ENCODE results near the gene PIP4K2C. TPM values are rescaled to one million over a fixed set of nuclear protein-coding genes. Genes with fewer than 3 reads are reported as not detected.
"Not testable (repeated sequence)": the region's sequence is repeated elsewhere in the genome, so short reads cannot be mapped to it uniquely, and the experiment has no call there.

The PIP4K2C gene
- total RNA-seq, 2 experiments from 2014 or later: 10.7 to 12.3 TPM

GRCh38 chr12:57568838-57569237, 22.2 kb upstream of the PIP4K2C start:
- no peak overlapping the region for H3K27ac Mint-ChIP-seq
- no peak for TF ChIP-seq CTCF (IDR thresholded peaks at IDR 0.05)
- DNase-seq (no peak), ATAC-seq (no peak)
- H3K27me3 Mint-ChIP-seq: no peaks in the 10 kb centered on the region
- no peaks in the 10 kb centered on the region for H3K4me1 Mint-ChIP-seq (ENCODE audit: low read depth)
- CTCF ChIA-PET: no interaction called here
- intact Hi-C loops (cut with micrococcal nuclease): no loop called here
- no peaks in the 10 kb centered on the region for H3K9me3 Mint-ChIP-seq
- H3K4me3 Mint-ChIP-seq: no peak overlapping the region
- H3K36me3 Mint-ChIP-seq (ENCODE audit: low read depth): no peaks in the 10 kb centered on the region
- POLR2A ChIA-PET: interaction anchor here (0.6 kb wide), 1 partner anchor 9 kb away, joined by 3 read pairs; no protein-coding TSS in a partner anchor

GRCh38 chr12:57569858-57570257, 21.1 kb upstream of the PIP4K2C start:
- TF ChIP-seq CTCF (IDR thresholded peaks at IDR 0.05): no peak
- intact Hi-C loops (cut with micrococcal nuclease): no loop called here
- ATAC-seq (no peak), DNase-seq (no peak)
- POLR2A ChIA-PET: interaction anchor here (1.0 kb wide), 1 partner anchor 22 kb away, joined by 3 read pairs; no protein-coding TSS in a partner anchor
- Mint-ChIP-seq H3K4me1 (ENCODE audit: low read depth) (no peaks in the 10 kb centered on the region), H3K9me3 (no peaks in the 10 kb centered on the region), H3K36me3 (ENCODE audit: low read depth) (no peaks in the 10 kb centered on the region), H3K27ac (no peak overlapping the region), H3K27me3 (no peaks in the 10 kb centered on the region), H3K4me3 (no peak overlapping the region)
- CTCF ChIA-PET: no interaction called here

- H3K4me3 Mint-ChIP-seq; H3K27me3 Mint-ChIP-seq; H3K27ac Mint-ChIP-seq; H3K36me3 Mint-ChIP-seq (ENCODE audit: low read depth); H3K4me1 Mint-ChIP-seq (ENCODE audit: low read depth); H3K9me3 Mint-ChIP-seq; ATAC-seq; intact Hi-C loops (cut with micrococcal nuclease); DNase-seq: not testable (repeated sequence)
- CTCF ChIA-PET: interaction anchor here (1.0 to 1.5 kb wide), 4 partner anchors 8 to 50 kb away, joined by 3 to 7 read pairs (median 4); no protein-coding TSS in a partner anchor
- POLR2A ChIA-PET: interaction anchor here (1.0 kb wide), 1 partner anchor 22 kb away, joined by 3 read pairs; no protein-coding TSS in a partner anchor
Measured at GRCh38 chr12:57570438-57570837, 20.6 kb upstream of the PIP4K2C start.

- ChIA-PET POLR2A (no interaction called here), CTCF (interaction anchor here (1.5 to 1.8 kb wide), 2 partner anchors 10 to 12 kb away, joined by 7 to 18 read pairs; no protein-coding TSS in a partner anchor)
- no peak overlapping the region for H3K27ac Mint-ChIP-seq
Measured at GRCh38 chr12:57571926-57572762, 18.8 kb upstream of the PIP4K2C start.

GRCh38 chr12:57574795-57575194, 16.2 kb upstream of the PIP4K2C start:
- ChIA-PET CTCF (interaction anchor here (0.9 to 1.8 kb wide), 8 partner anchors 8 to 119 kb away, joined by 3 to 9 read pairs (median 4); partner anchors contain the start of gene OS9), POLR2A (interaction anchor here (0.9 to 2.0 kb wide), 2 partner anchors 45 to 46 kb away, joined by 4 to 5 read pairs; no protein-coding TSS in a partner anchor)
- Mint-ChIP-seq H3K9me3 (no peaks in the 10 kb centered on the region), H3K36me3 (ENCODE audit: low read depth) (no peaks in the 10 kb centered on the region), H3K4me1 (ENCODE audit: low read depth) (no peaks in the 10 kb centered on the region), H3K4me3 (no peak overlapping the region), H3K27me3 (no peaks in the 10 kb centered on the region), H3K27ac (no peak overlapping the region)
- TF ChIP-seq CTCF (IDR thresholded peaks at IDR 0.05): no peak
- DNase-seq (no peak), ATAC-seq (no peak)
- intact Hi-C loops (cut with micrococcal nuclease): no loop called here

More at GRCh38 chr12:57571926-57572762, 18.8 kb upstream of the PIP4K2C start:
- Mint-ChIP-seq H3K36me3 (ENCODE audit: low read depth) (no peaks in the 10 kb centered on the region), H3K4me3 (no peak overlapping the region), H3K27me3 (no peaks in the 10 kb centered on the region), H3K9me3 (no peaks in the 10 kb centered on the region), H3K4me1 (ENCODE audit: low read depth) (no peaks in the 10 kb centered on the region)
- intact Hi-C loops (cut with micrococcal nuclease): no loop called here
- DNase-seq (no peak), ATAC-seq (no peak)
- no peak for TF ChIP-seq CTCF (IDR thresholded peaks at IDR 0.05)
